Kidney (tissue), 14 donors: ENCODE results near the gene TTLL13. TPM values are rescaled to one million over a fixed set of nuclear protein-coding genes. Genes with fewer than 3 reads are reported as not detected.

Source experiments
- DNase-seq, 5 donors: peaks; one replicate each; pipeline ENCODE4 v3.0.0-alpha.2; 2013 to 2020
- FAIRE-seq: peaks from 2 replicates; lab custom pipeline; 2012; peaks lifted over from hg19 to GRCh38; lab: Jason Lieb, UNC
- H3K27ac ChIP-seq, 2 donors: one replicate each; pipeline ENCODE4 v1.7.0; 2013; ENCODE audit warnings: low read depth in 2 of 2, low read length in 2 of 2, inconsistent platforms in 1 of 2
- H3K27me3 ChIP-seq: one replicate; pipeline ENCODE4 v1.7.1; 2013; ENCODE audit warnings: low read length, inconsistent platforms; ENCODE audit not compliant: control insufficient read depth, insufficient read depth
- H3K36me3 ChIP-seq, 3 donors: one replicate each; pipeline versions ENCODE4 v1.7.0 to v1.7.1; 2013; ENCODE audit warnings: low read length in 3 of 3, control low read depth in 1 of 3, inconsistent platforms in 1 of 3; ENCODE audit not compliant: insufficient read depth in 3 of 3, control insufficient read depth in 2 of 3
- H3K4me1 ChIP-seq, 3 donors: one replicate each; pipeline versions ENCODE4 v1.7.0 to v1.7.1; 2013; ENCODE audit warnings: low read length in 3 of 3, inconsistent platforms in 1 of 3, low read depth in 1 of 3; ENCODE audit not compliant: control insufficient read depth in 2 of 3, insufficient read depth in 2 of 3
- H3K4me3 ChIP-seq, 3 donors: one replicate each; pipeline versions ENCODE4 v1.7.0 to v1.8.1; 2013; ENCODE audit warnings: low read length in 3 of 3, control low read depth in 1 of 3, inconsistent platforms in 1 of 3
- H3K9ac ChIP-seq, 3 donors: one replicate each; pipeline versions ENCODE4 v1.7.0 to v1.7.1; 2013; ENCODE audit warnings: low read length in 3 of 3, control low read depth in 1 of 3, inconsistent platforms in 1 of 3
- H3K9me3 ChIP-seq, 3 donors: one replicate each; pipeline versions ENCODE4 v1.7.0 to v1.7.1; 2013; ENCODE audit warnings: low read length in 3 of 3, control low read depth in 1 of 3, inconsistent platforms in 1 of 3; ENCODE audit not compliant: control insufficient read depth in 2 of 3, insufficient read depth in 1 of 3
- CTCF ChIP-seq: IDR thresholded peaks from 3 replicates; pipeline ENCODE4 v1.5.1; 2012; ENCODE audit warnings: mild to moderate bottlenecking, moderate library complexity, borderline replicate concordance; ENCODE audit not compliant: insufficient read depth; ENCODE audit errors: extremely low read depth
- intact Hi-C: fragments of 100-400 bp; cut with DNase I; formaldehyde crosslinking; loops from one replicate; pipeline ENCODE4 v1.11.1; 2022
- polyA plus RNA-seq: library from polyadenylated mRNA; stranded (reverse); fragments of 350-450 nt; fragmentation: Illumina TruSeq; extraction: RNeasy Lipid Tissue Mini Kit (QIAGEN cat#74804); gene quantifications from one replicate; pipeline ENCODE4 v1.2.3, GENCODE V29; 2014; ENCODE audit warnings: low read depth, low replicate concordance; ENCODE audit not compliant: insufficient read depth
- total RNA-seq: library from RNA; stranded (reverse); fragmentation: NEBNext Ultra II Directional; extraction: Animal tissue kit (Norgen Biotek cat#: 25700); gene quantifications from one replicate; pipeline ENCODE4 v1.2.1, GENCODE V29; 2021
- donor health status: control.
- donor health status: control.
- donor health status: control.
- donor health status: control.
- donor health status: control.
- donor health status: DM: yes; HTN: yes; CAD: no.
- donor health status: Normal renal cell carcinoma (clear cell type).

Gene TTLL13
- total and polyA plus RNA-seq, 2 donors from 2014 or later = 0.54 to 0.88 TPM

GRCh38 chr15:90232941-90233386 lies 16.4 kb upstream of the TTLL13 start:
- intact Hi-C loops = no loop called here
- H3K27me3 ChIP-seq = no peaks in the 10 kb centered on the region
- peaks cover 0 to 33% (median 23%) of the 10 kb centered on the region in 3 donors for H3K4me1 ChIP-seq
- FAIRE-seq (no peak), DNase-seq (peak in 1 of 5 donors; percentile 61)
- H3K36me3 ChIP-seq = peaks cover 0 to 24% (median 13%) of the 10 kb centered on the region in 3 donors
- H3K9ac ChIP-seq = peak overlapping the region; percentile 16 to 83 (median 45)
- no peak for TF ChIP-seq CTCF
- peak overlapping the region; percentile 45 to 71 (median 56) for H3K4me3 ChIP-seq
- no peaks in the 10 kb centered on the region for H3K9me3 ChIP-seq
- peak overlapping the region; percentile 89 to 97 for H3K27ac ChIP-seq

- no peak for FAIRE-seq
- Histone ChIP-seq H3K9me3 (no peaks in the 10 kb centered on the region), H3K4me3 (peak within 1 kb of the TSS; percentile 71 to 86 (median 83)), H3K9ac (peak within 1 kb of the TSS; percentile 68 to 83 (median 79)), H3K36me3 (peaks cover 0 to 23% (median 15%) of the 10 kb centered on the region in 3 donors), H3K4me1 (peaks cover 0 to 33% (median 23%) of the 10 kb centered on the region in 3 donors), H3K27ac (peak within 1 kb of the TSS; percentile 89 to 97), H3K27me3 (no peaks in the 10 kb centered on the region)
- intact Hi-C loops = no loop called here
- peak; percentile 41 for TF ChIP-seq CTCF
- DNase-seq = peak; percentile 97 to 99 (median 98)
Observed at GRCh38 chr15:90233387-90234095, 15.8 kb upstream of the TTLL13 start, which contains the start of gene CIB1. Gene CIB1 (minus strand): TSS chr15:90233941. CDS start chr15:90233885, 56 bp downstream.

- Histone ChIP-seq H3K27me3 (no peaks in the 10 kb centered on the region), H3K9ac (peak within 1 kb of the TSS; percentile 68 to 83 (median 79)), H3K27ac (peak within 1 kb of the TSS; percentile 89 to 97), H3K4me1 (peaks cover 0 to 33% (median 23%) of the 10 kb centered on the region in 3 donors), H3K36me3 (peaks cover 0 to 21% (median 10%) of the 10 kb centered on the region in 3 donors), H3K9me3 (no peaks in the 10 kb centered on the region), H3K4me3 (peak within 1 kb of the TSS; percentile 71 to 86 (median 83))
- TF ChIP-seq CTCF = no peak
- FAIRE-seq (no peak), DNase-seq (peak in 1 of 5 donors; percentile 53)
- intact Hi-C loops = no loop called here
Observed at GRCh38 chr15:90234096-90234988, 15.0 kb upstream of the TTLL13 start, which contains the start of gene GDPGP1. Gene GDPGP1 (plus strand): TSS chr15:90234209. CDS start chr15:90240909, 6,700 bp downstream.
